NB4 (cell line): ENCODE data around the gene ELP1.
A peak's percentile ranks its signal among the peaks of the same experiment; 100 is the strongest.

Experiments used
- DNase-seq: peaks from one replicate; pipeline ENCODE4 v3.0.0; 2010; ENCODE audit warnings: low read depth
- H3K4me3 ChIP-seq: one replicate; pipeline ENCODE4 v1.5.1; 2011; ENCODE audit warnings: mild to moderate bottlenecking, low read depth, low read length, moderate library complexity
- CTCF ChIP-seq: IDR thresholded peaks from one replicate; pipeline ENCODE4 v1.5.1; 2012; ENCODE audit warnings: low read depth, low read length
- MYC ChIP-seq: IDR thresholded peaks from 2 replicates; pipeline ENCODE4 v1.6.1; 2011; ENCODE audit warnings: low read depth, low read length
- POLR2A ChIP-seq: IDR thresholded peaks from 2 replicates; pipeline ENCODE4 v1.6.1; 2011; ENCODE audit warnings: mild to moderate bottlenecking; ENCODE audit not compliant: insufficient read length; ENCODE audit errors: extremely low read depth
- TF ChIP-seq, protein P1 (sequence below): IDR thresholded peaks from 2 replicates; pipeline ENCODE4 v1.6.1; 2011; ENCODE audit warnings: low read depth, low read length

ELP1 gene

DNA sequence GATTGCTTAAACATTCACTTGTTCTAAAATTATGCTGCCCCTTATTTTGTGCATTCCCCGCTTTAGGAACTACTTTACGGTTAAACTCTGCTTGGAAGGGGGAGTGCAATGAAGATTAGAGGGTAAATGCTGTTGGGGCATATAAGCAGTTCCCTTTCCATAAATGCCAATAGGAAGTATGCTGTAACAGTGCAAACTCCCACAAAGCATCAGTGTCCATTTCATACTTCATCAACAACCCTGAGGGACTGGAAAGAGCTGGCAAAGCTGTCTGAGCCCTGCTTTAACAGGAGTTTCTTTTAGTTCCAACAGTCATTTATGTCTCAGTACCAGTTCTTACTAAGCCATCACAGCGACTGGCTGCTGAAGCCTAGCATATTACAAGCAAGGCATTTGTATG is 70.0 kb downstream of the ELP1 start:
- TF ChIP-seq, protein P1, sequence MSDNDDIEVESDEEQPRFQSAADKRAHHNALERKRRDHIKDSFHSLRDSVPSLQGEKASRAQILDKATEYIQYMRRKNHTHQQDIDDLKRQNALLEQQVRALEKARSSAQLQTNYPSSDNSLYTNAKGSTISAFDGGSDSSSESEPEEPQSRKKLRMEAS, result no peak
- TF ChIP-seq POLR2A (no peak), MYC (no peak), CTCF (no peak)
- no peak overlapping the region for H3K4me3 ChIP-seq

DNA sequence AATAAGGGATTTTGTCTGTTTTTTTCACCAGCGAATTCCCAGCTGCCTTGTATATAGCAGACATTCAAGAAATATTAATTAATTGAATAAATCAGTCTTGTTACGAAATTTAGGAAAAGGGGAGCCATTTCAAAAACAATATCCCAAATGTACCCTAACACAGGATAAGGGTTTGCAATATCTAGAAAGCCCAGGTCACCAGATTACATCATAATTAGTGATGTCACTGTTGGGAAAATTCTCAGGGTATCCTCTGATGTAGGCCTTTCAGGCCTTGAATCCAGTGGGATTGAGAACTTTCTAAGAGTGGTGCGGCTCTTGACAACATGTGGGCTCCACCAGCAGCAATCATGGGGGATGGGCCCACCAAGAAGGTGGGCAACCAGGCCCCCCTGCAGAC is 71.9 kb downstream of the ELP1 start, which contains the start of gene ACTL7A:
TSS of gene ACTL7A (plus strand) at position 270 of the 400 bp plus-strand sequence. CDS start at position 327, 57 bp downstream.
- no peak for DNase-seq
- TF ChIP-seq, protein P1, result no peak
- TF ChIP-seq CTCF, result no peak
- TF ChIP-seq MYC, result no peak
- TF ChIP-seq POLR2A, result no peak
- no peak within 1 kb of the TSS for H3K4me3 ChIP-seq

More for the DNA sequence above, 70.0 kb downstream of the ELP1 start:
- no peak for DNase-seq

- DNase-seq, result no peak
- H3K4me3 ChIP-seq, result no peak overlapping the region
- TF ChIP-seq CTCF (no peak), MYC (no peak), POLR2A (no peak)
- TF ChIP-seq, protein P1, result no peak
Measured at GRCh38 chr9:108861464-108861863, 72.5 kb downstream of the ELP1 start.

GRCh38 chr9:108860764-108861163 is 73.2 kb downstream of the ELP1 start:
- no peak overlapping the region for H3K4me3 ChIP-seq
- no peak for DNase-seq
- TF ChIP-seq MYC (no peak), POLR2A (no peak), CTCF (no peak)
- TF ChIP-seq, protein P1, result no peak

GRCh38 chr9:108860354-108860753 is 73.6 kb downstream of the ELP1 start:
- TF ChIP-seq CTCF (no peak), MYC (no peak), POLR2A (no peak)
- TF ChIP-seq, protein P1, result no peak
- H3K4me3 ChIP-seq, result no peak overlapping the region
- DNase-seq, result peak; percentile 27
